ENCODE measurements around the gene VWA5A.

DNA sequence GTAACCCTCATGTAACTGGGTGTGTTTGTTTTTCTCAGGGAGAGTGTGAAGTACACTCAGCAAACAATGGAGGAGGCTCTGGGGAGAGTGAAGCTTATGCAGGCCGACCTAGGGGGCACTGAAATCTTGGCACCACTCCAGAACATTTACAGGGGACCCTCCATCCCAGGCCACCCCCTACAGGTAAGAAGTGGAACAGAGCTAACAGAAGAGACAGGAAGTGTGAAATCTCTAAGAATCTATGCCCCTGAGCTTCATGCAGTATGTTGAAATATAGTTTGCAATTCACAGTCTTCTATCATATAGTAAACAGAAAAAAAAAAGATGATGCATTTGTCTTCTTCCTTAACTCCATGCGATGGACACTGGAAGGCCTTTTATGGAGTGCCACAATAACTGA lies 8.4 kb downstream of the VWA5A start:
- TF ChIP-seq POLR2A (IDR thresholded peaks at IDR 0.05): no peak
- TF ChIP-seq, protein P1, sequence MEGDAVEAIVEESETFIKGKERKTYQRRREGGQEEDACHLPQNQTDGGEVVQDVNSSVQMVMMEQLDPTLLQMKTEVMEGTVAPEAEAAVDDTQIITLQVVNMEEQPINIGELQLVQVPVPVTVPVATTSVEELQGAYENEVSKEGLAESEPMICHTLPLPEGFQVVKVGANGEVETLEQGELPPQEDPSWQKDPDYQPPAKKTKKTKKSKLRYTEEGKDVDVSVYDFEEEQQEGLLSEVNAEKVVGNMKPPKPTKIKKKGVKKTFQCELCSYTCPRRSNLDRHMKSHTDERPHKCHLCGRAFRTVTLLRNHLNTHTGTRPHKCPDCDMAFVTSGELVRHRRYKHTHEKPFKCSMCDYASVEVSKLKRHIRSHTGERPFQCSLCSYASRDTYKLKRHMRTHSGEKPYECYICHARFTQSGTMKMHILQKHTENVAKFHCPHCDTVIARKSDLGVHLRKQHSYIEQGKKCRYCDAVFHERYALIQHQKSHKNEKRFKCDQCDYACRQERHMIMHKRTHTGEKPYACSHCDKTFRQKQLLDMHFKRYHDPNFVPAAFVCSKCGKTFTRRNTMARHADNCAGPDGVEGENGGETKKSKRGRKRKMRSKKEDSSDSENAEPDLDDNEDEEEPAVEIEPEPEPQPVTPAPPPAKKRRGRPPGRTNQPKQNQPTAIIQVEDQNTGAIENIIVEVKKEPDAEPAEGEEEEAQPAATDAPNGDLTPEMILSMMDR (IDR thresholded peaks at IDR 0.05 in 4 of 5, conservative IDR thresholded peaks at IDR 0.05 in 1 of 5): no peak
